ENCODE measurements around the gene IL32.
"Not testable (repeated sequence)": the region's sequence is repeated elsewhere in the genome, so short reads cannot be mapped to it uniquely, and the experiment has no call there.

Gene IL32

DNA sequence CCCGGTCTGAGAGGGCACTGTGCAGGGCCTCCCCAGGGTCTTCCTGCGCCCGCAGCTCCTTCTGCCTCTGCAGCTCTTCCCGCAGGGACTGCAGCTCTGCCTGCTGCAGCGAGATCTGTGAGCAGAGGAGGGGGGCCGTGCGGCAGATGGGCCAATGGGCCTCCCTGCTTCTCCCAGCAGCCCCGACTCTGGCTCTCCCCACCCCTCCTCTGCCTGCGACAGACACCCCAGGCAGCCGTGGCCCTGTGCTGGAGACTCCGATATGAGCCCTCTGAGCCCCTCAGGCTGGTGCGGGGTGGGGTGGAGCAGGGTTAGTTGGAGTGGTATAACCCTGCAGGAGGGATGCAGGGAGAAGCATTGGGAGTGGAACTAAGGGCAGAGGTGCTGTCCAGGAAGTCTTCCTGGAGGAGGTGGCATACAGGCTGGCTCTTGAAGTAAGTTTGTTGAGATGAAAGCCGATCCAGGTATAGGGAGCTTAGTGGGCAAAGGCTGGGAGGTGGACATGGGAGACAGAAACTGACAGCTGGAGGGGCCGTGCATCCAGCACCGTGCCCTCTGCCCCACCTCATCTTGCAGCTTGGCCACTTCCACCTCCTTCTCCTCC is 36.6 kb upstream of the IL32 start:
- no peak for DNase-seq

DNA sequence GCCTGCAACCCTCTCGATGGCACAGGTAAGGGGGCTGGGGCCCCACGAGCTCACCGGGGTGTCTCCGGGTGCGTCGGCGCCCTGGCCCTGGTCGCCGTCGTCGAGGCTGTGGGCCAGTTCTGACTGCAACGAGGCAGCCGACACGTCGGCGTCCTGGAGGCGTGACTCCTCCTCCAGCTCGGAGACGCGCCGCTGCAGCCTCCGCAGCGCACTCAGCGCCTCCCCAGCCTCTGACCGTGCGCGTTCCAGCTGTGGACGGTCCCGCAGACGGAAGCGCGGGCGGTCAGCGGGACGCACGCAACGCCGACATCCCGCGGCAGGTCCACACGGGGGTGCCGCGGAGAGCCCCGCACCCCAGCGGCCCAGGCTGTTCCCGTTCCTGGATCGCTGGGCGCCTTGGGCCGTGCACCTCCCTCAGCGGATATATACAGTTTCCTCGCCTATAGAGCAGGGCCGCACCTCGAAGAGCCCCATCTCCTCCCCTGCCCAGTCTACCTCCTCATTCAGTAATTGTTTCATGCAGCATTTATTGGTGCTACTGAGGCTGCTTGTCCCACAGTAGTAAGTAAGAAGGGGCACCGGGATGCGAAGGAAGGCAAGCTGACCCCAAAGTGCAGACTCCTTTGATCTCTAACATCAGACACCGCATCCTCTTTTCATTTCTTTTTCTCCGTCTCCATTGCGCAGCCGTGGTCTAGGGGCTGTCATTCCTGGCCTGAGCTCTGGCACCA is 35.8 kb upstream of the IL32 start:
- DNase-seq, result no peak

DNA sequence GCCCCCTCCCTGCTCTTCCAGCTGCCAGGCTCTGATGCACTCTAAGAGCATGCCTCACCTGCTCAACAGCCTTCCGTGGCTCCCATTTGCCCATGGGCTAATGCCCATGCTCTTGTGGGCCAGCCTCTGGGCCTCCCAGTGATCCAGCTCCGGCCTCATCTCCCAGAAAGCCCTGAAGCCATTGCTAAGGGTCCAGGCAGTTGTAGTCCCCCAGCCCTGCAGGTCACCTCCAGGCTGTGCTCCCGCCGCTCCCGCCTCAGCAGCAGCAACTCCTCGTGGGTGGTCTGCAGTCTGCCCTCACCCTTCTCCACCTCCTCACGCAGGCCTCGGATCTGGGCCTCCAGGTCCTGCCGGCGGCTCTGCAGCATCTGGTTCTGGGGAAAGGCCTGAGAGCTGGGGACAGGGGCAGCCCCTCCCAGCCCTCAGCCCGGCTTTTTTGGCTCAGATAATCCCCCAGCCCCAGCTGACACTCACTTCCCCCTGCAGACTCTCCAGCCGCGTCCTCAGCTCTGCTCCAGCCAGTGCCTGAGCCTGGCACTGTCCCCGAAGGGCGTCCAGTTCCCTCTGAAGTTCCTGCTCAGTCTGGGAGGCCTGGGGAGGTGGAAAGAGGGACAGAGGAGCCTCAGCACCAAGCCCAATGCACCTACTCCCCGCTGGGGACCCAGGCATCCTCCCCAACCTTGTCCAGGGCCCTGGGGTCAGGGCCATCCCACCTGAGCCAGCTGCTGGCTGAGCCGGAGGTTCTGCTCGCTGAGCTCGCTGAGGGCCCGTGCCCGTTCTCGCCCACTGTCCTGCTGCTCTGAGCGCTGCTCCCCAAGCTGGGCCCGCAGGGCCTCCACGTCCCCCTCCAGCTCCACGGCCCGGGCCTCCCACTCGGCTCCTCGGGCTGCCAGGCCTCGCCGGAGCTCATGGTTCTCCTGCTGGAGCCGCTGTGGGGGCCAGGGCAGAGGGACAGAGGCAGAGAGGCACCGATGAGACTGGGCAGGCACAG is 34.9 kb upstream of the IL32 start:
- DNase-seq, result peak; percentile 54

DNA sequence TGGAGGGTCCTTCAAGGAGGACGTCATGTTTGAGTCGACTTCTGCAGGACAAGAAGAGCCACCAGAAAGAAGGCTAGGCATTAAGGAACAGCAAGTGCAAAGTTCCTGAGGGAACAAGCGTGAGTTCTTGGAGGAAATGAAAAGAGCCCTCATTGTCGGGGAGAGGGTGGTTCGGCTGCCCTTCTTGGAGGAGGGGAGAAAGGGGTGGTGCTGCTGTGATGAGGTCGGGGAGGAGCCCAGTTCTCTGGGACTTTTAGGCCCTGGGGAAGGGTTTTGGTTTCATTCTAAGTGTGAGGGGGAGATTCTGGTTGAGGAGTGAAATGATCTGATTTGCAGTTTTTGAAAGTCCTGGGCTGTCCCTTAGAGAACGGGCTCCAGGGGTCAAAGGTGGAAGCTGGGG is 32.8 kb upstream of the IL32 start:
- no peak for DNase-seq

DNA sequence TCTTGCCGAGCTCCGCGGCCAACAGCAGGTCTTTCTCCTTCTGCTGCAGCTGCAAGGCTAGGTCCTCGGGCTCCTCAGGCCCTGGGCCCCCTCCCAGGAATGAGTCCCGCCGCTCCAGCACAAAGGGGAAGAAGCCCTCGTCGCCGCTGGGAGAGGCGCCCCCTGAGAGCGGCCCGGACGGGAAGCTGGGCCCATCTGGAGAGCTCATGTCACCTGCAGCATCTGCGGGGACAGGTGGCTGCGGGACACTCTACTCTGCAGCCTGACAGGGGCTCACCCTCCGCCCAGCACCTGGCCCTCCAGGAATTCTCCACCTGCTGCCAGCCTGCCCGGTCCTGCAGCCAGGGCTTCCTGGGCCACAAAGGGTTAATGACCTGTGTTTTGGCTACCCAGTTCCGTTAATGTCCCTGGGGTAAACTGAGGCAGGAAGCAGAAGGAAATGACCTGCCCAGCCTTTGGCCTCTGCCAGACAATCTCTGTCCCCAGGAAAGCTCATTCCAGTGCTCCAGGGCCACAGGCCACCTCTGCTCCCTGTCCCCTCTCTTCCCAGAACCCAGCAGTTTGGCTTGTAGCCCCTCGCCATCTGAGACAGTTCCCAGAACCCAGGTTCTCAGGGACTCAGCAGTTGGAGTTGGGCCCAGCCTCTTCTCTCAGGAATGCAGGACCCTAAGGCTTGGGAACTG is 30.0 kb upstream of the IL32 start:
- DNase-seq, result no peak

DNA sequence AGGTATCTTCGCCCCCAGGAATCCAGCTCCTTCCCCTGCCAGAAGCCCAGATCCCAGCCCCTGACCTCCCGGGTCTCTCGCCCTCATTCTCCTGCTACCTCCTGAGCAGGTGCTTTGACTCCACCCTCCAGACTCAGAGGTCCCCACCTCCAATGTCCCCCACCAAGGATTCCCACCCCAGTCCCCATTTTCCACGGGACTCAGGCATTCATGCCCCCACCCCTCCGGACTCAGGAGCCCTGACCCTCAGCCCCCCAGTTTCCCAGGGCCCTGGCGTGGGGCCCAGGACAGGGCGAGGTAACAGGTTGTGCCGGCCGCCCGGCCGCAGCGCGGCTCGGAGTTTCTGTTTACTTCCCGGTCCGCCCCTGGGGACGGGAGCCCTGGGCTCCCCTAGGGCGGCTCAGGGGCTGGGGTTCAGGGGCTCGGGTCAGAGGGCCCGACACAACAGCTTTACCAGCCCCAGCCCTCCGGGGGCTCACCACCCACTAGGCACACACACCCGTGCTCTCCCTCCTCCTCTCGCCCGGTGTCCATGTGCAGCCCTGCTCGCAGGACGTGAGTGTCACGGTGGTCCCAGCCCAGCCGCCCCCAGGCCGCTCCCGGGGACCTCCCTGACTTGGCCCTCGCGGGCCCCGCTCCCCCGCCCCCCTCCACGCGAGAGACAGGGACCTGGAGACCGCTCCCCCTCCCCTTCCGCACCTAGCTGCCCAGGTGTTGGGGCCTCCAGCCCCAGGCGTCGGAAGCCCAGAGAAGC is 29.3 kb upstream of the IL32 start:
- DNase-seq, result no peak

DNA sequence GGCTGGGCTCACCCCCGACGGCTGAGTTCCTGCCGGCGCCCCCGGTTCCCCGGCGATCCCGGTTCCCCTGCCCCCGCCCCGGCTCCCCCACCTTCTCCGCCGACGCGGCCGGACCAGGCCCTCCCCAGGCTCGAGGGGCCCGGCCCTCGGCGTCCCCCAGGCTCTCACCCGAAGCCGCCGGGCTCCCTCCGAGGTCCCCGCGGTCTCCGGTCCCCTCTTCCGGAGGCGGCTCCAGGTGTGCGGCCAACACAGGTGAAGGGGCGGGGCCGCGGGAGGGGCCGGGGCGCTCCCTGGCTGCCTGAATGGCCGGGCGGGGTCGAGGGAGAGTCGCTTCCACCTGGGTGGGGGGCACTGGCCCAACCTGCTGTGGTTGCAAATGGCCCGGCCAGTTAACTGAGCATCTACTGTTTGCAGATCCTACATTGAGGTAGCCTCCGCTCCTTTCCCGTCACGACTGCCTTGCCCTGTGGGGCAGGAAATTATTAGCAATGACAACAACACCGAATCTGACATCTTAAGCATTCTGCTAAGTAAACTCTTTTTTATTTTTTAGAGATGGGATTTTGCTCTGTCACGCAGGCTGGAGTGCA is 28.6 kb upstream of the IL32 start, which contains the start of gene BICDL2:
TSS of gene BICDL2 (minus strand) at position 219 of the 590 bp plus-strand sequence. CDS start 1,448 bp downstream, outside the sequence.
- DNase-seq, result no peak

DNA sequence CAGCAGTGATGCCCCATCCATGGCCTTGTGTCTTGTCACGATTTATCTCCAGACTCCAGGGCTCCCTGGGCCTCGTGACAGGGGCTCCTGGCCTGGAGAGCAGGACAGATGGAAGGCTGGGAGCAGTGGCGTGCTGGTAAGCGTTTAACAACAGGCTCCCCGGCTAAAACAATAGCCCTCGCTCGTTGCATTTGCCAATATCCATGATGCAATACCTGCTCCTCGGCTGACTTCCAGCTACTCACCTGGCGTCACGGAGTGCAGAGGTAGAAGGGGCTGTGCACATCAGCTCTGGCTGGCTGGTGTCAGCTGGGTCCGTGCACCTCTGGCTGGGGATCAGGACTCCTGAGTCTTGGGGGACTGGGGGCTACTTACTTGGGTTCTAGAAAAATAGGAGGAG is 27.2 kb upstream of the IL32 start:
- DNase-seq, result no peak

DNA sequence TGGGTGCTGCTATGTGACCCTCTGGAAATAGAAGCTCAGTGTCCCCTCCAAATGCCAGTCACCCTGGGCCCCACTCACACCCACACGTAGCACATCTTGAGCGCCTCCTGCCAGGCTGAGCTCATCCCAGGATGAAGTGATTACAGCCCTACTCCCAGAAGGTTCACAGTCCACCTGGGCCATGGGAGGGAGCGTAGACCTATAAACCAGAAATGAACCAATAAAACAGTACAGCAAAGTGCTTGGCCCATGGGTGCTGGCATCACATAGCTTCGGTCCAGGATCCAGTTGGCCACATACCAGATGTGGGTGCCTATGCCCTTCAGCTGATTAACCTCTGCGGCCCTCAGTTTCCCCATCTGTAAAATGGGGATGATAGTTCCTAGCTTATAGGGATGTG is 26.5 kb upstream of the IL32 start:
- no peak for DNase-seq

DNA sequence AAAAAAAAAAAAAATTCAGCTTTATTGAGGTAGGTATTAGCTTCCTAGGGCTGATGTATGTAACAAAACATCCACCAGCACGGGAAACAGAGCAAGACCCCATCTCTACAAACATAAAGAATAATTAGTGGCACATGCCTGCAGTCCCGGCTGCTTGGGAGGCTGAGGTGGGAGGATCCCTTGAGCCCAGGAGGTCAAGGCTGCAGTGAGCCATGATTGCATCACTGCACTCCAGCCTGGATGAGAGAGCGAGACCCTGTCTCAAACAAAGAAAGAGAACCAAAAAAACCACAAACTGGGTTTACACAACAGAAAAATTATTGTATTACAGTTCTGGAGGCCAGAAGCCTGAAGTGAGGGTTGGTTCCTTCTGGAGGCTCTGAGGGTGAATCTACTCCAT is 23.1 kb upstream of the IL32 start:
- DNase-seq, result no peak

DNA sequence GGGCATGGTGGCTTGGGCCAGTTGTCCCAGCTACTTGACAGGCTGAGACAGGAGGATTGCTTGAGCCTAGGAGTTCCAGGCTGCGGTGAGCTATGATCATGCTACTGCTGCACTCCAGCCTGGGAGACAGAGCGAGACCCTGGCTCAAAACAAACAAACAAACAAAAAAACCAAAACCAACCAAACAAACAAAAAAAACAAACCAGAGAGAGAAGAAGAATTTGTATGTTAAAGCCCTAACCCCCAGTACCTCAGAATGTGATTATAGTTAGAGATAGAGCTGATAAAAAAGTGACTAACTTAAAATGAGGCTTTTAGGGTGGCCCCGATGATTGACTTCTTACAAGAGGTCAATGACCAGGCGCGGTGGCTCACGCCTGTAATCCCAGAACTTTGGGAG is 20.7 kb upstream of the IL32 start:
- no peak for DNase-seq

DNA sequence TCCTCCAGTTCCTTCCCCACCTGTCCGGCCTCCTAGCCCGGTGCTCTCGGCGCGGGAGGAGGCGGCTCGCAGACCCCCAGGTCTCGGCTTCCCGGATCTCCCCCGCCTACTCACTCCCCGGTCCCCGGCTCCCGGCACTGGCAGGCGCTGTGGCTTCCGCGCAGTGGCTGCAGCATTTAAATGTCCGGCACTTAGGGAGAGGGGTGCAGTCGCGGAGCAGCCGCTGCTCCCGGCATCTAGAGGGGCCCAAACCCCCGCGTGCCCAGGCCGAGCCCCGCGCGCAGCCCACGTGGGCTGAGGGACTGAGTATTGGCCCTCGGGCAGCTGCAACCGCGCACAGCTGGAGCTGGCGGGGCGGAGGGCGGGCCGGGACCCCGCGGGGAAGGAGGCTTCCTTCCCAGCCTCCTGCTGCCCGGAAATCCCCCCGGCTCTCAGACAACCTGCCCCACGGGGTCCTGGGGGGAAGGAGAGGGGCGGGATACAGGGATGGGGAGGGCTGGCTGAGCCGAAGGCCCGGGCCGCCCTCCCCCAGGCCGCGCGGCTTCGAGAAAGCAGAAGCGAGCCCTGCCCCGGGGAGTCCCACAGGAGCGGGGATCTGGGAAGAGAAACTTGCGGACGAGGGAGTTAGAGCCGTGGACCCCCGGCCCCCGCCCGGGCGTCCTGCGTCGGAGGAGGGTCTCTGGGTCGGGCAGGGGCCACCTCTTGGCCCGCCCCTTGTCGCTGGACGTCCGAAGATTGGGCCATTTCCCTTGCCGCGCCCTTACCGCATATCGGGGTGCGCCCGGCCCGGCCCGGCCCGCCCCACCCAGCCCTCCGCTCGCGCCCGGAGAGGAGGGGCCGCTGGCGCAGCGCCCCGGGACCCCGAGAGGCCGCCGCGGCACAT is 19.4 kb upstream of the IL32 start, which contains the start of gene MMP25:
TSS of gene MMP25 (plus strand) at position 804 of the 883 bp plus-strand sequence. CDS start 357 bp downstream, outside the sequence.
- DNase-seq, result peak; percentile 62

DNA sequence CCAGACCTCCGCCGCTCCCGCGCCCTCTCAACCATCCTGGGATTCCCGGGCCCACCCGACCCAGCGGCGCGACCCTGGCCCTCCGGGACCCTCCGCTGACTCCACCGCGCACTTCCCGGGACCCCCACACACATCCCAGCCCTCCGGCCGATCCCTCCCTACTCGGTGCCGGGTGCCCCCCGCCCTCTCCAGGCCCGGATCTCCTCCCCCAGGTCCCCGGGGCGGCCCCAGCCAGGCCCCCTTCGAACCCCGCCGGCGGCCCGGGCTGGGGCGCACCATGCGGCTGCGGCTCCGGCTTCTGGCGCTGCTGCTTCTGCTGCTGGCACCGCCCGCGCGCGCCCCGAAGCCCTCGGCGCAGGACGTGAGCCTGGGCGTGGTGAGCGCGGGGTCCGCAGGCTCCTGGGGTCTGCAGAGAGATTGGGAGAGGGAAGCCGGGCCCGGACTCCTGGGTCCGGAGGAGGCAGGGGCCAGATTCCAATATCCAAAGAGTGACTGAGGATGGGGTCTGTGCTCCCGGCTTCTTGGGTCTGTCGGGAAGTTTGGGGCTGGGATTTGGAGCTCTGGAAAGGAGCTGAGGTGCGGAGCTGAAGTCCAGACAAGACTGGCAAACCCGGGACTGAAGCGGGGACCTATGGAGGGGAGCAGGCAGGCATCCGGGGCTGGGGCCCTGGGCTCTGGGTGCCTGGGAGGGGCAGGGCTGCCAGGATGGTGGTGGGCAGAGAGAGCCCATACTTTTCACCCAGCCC is 18.6 kb upstream of the IL32 start:
- no peak for DNase-seq

DNA sequence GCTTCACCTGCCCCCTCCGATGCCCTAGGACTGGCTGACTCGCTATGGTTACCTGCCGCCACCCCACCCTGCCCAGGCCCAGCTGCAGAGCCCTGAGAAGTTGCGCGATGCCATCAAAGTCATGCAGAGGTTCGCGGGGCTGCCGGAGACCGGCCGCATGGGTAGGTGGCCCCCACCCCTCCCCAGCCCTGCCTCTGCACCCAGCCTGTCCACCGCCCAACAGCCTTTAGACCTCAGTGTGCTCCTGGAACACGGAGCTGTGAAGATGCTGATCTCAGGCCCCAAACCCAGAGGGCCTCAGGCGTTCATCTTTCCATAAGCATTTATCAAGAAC is 18.1 kb upstream of the IL32 start:
- no peak for DNase-seq

DNA sequence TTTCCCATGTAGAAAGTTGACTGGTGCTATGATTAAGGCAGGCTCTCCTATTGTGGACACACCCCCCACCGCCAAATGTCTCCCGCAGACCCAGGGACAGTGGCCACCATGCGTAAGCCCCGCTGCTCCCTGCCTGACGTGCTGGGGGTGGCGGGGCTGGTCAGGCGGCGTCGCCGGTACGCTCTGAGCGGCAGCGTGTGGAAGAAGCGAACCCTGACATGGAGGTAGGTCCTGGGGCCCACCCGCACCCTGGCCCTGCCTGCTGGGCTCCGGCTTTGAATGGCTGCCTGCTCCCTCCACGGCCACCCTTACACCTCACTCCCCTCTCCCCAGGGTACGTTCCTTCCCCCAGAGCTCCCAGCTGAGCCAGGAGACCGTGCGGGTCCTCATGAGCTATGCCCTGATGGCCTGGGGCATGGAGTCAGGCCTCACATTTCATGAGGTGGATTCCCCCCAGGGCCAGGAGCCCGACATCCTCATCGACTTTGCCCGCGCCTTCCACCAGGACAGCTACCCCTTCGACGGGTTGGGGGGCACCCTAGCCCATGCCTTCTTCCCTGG is 15.4 kb upstream of the IL32 start:
- DNase-seq, result no peak

DNA sequence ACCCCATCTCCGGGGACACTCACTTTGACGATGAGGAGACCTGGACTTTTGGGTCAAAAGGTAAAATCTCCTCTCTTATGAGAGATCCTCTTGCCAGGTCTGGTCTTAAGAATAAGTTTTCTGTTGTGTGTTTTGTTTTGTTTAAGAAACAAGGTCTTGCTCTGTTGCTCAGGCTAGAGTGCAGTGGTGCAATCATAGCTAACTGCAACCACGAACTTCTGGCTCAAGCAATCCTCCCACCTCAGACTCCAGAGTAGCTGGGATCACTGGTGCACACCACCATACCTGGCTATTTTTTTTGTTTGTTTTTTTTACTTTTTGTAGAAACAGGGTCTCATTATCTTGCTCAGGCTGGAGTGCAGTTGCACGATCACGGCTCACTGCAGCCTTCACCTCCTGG is 15.0 kb upstream of the IL32 start:
- DNase-seq, result no peak

DNA sequence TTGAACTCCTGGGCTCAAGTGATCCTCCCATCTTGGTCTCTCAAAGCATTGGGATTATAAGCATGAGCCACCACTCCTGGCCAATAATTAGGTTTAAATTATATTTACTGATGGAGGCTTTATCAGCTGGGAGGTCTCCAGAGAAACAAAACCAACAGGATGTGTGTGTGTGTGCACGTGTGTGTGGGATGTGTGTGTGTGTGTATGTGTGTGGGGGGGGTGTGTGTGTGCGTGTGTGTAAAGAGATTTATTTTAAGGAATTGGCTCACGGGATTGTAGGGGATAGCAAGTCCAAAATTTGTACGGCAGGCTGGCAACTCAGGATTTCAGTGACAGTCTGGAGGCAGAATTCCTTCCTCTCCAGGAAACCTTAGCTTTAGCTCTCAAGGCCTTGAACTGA is 14.4 kb upstream of the IL32 start:
- DNase-seq, result no peak

DNA sequence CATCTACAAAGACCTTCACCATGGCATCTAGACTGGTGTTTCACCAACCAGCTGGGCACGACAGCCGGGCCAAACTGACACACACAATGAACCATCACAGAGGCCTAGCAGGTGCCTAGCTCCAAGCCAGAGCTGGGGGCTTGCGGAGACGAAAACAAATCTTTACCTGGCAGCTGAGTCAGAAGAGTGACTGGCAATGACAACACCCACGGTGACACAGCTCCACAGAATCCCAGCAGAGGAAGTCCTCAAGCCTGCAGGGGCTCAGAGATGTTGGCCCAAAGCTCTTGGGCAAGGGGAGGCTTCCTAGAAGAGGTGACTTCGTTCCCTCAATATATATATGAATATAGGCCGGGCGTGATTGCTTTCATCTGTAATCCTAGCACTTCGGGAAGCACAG is 13.9 kb upstream of the IL32 start:
- no peak for DNase-seq

DNA sequence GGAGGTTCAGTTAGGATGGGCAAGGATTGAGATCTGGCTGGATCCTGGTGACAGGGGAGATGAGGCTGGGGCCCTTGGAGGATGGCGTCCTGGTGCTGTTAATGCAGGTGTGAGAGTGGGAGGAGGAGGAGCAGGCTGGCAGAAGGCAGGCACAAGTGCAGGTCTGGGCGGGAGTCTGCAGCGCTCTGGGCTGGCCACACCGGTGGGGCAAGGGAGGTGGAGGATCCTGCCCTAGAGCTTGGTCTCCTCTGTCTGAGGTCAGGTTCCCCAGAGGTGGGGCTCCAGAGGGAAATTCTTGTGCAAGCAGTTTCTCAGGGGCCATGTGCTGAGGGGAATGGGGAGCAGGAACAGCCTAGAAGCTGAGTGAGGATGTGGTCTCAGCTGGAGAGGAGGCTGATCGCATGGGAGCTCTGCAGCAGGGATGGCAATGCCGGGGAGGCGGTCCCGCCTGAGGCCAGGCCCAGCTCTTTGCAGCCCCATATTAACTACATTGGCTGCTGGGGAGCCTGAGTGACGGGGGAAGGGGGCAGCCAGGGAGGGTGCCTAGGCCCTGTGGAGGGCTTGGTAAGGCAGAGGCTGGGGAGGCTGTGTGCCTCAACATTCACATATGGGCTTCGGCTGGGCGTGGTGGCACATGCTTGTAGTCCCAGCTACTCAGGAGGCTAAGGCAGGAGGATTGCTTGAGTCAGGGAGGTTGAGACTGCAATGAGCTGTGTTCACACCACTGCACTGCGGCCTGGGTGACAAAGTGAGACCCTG is 12.7 kb upstream of the IL32 start:
- not testable (repeated sequence) for DNase-seq
